Colonic mucosa (tissue), 4 donors: ENCODE measurements around the gene CYTH3. TPM values are rescaled to one million over a fixed set of nuclear protein-coding genes. Genes with fewer than 3 reads are reported as not detected.

ENCODE experiments used
- DNase-seq: peaks from one replicate; pipeline ENCODE4 v3.0.0-alpha.2; 2020
- H3K27ac ChIP-seq: fragments of 200-600 bp; one replicate; pipeline ENCODE4 v1.8.0; 2021
- H3K27me3 ChIP-seq: fragments of 200-600 bp; one replicate; pipeline ENCODE4 v1.8.0; 2021
- H3K36me3 ChIP-seq: fragments of 200-600 bp; one replicate; pipeline ENCODE4 v1.8.0; 2021
- H3K4me1 ChIP-seq: fragments of 200-600 bp; one replicate; pipeline ENCODE4 v1.8.0; 2021; ENCODE audit warnings: mild to moderate bottlenecking
- H3K4me3 ChIP-seq: fragments of 200-600 bp; one replicate; pipeline ENCODE4 v1.8.0; 2021
- H3K9ac ChIP-seq, 2 donors: one replicate each; pipeline ENCODE4 v1.7.0; 2013; ENCODE audit warnings: control low read depth in 2 of 2, low read depth in 2 of 2, low read length in 2 of 2
- H3K9me3 ChIP-seq: fragments of 200-600 bp; one replicate; pipeline ENCODE4 v1.8.0; 2021
- CTCF ChIP-seq: fragments of 200-600 bp; IDR thresholded peaks from one replicate; pipeline ENCODE4 v1.8.0; 2022; ENCODE audit warnings: antibody characterized with exemption, mild to moderate bottlenecking
- intact Hi-C: fragments of 100-400 bp; cut with DNase I; formaldehyde crosslinking; loops from one replicate; pipeline ENCODE4 v1.14.1; 2022
- total RNA-seq, 2 donors: library from RNA; stranded (reverse); fragmentation: NEBNext Ultra II Directional in 1 of 2; extraction: Animal tissue kit (Norgen Biotek cat#: 25700) in 1 of 2; gene quantifications; one replicate each; pipeline ENCODE4 v1.2.1, GENCODE V29; 2021
- donor health status: healthy.
- donor health status: DM: no; HTN: no; CAD: no.
- donor health status: DM: no; HTN: no; CAD: no.

Gene CYTH3
- total RNA-seq, 2 donors from 2014 or later, result 9.1 to 11.3 TPM

- intact Hi-C loops, result no loop called here
- Histone ChIP-seq H3K9ac (no peak overlapping the region), H3K27ac (no peak overlapping the region), H3K27me3 (no peaks in the 10 kb centered on the region), H3K4me3 (no peak overlapping the region), H3K36me3 (no peaks in the 10 kb centered on the region), H3K4me1 (no peaks in the 10 kb centered on the region), H3K9me3 (no peaks in the 10 kb centered on the region)
- DNase-seq, result no peak
- TF ChIP-seq CTCF, result no peak
Observed at GRCh38 chr7:6218329-6218728, 54.1 kb downstream of the CYTH3 start.

GRCh38 chr7:6212008-6212407, 60.4 kb downstream of the CYTH3 start:
- Histone ChIP-seq H3K4me3 (no peak overlapping the region), H3K9me3 (no peaks in the 10 kb centered on the region), H3K27me3 (no peaks in the 10 kb centered on the region), H3K36me3 (no peaks in the 10 kb centered on the region), H3K27ac (no peak overlapping the region), H3K9ac (no peak overlapping the region), H3K4me1 (no peaks in the 10 kb centered on the region)
- TF ChIP-seq CTCF, result no peak
- no peak for DNase-seq
- intact Hi-C loops, result no loop called here

- no peak overlapping the region for H3K27ac ChIP-seq
- H3K27me3 ChIP-seq, result no peaks in the 10 kb centered on the region
- H3K9me3 ChIP-seq, result no peaks in the 10 kb centered on the region
- TF ChIP-seq CTCF, result no peak
- intact Hi-C loops, result no loop called here
- H3K4me1 ChIP-seq, result no peaks in the 10 kb centered on the region
- no peak overlapping the region for H3K4me3 ChIP-seq
- H3K36me3 ChIP-seq, result no peaks in the 10 kb centered on the region
- no peak overlapping the region for H3K9ac ChIP-seq
- DNase-seq, result no peak
Observed at GRCh38 chr7:6210621-6211372, 61.6 kb downstream of the CYTH3 start.

GRCh38 chr7:6209340-6209739, 63.1 kb downstream of the CYTH3 start:
- TF ChIP-seq CTCF, result no peak

GRCh38 chr7:6208573-6209328, 63.7 kb downstream of the CYTH3 start:
- H3K27ac ChIP-seq, result no peak overlapping the region
- no peak for TF ChIP-seq CTCF

More at GRCh38 chr7:6209340-6209739, 63.1 kb downstream of the CYTH3 start:
- Histone ChIP-seq H3K27me3 (no peaks in the 10 kb centered on the region), H3K27ac (no peak overlapping the region), H3K4me3 (no peak overlapping the region), H3K36me3 (no peaks in the 10 kb centered on the region), H3K9ac (no peak overlapping the region), H3K4me1 (no peaks in the 10 kb centered on the region), H3K9me3 (no peaks in the 10 kb centered on the region)
- no peak for DNase-seq
- intact Hi-C loops, result no loop called here

More at GRCh38 chr7:6208573-6209328, 63.7 kb downstream of the CYTH3 start:
- no peaks in the 10 kb centered on the region for H3K9me3 ChIP-seq
- no peaks in the 10 kb centered on the region for H3K4me1 ChIP-seq
- H3K9ac ChIP-seq, result no peak overlapping the region
- H3K36me3 ChIP-seq, result no peaks in the 10 kb centered on the region
- intact Hi-C loops, result no loop called here
- no peaks in the 10 kb centered on the region for H3K27me3 ChIP-seq
- no peak overlapping the region for H3K4me3 ChIP-seq
- DNase-seq, result no peak
